T-helper 2 cell treated with Interferon-gamma antibody and Interleukin-4, amounts not matched to agents 100 ng/mL and 5 ng/mL, for 36 hours (primary cell): Measurements from ENCODE around the gene C1QTNF6. TPM values are rescaled to one million over a fixed set of nuclear protein-coding genes. Genes with fewer than 3 reads are reported as not detected.

Experiments
- intact Hi-C: fragments of 100-400 bp; cut with micrococcal nuclease; formaldehyde crosslinking; loops from one replicate; pipeline ENCODE4 v1.15.1; 2023
- total RNA-seq: library from RNA; stranded (reverse); gene quantifications from 2 replicates; pipeline ENCODE4 v1.2.3, GENCODE V29; 2022

The C1QTNF6 gene
- total RNA-seq, 1 donor from 2014 or later = 6.4 TPM

DNA sequence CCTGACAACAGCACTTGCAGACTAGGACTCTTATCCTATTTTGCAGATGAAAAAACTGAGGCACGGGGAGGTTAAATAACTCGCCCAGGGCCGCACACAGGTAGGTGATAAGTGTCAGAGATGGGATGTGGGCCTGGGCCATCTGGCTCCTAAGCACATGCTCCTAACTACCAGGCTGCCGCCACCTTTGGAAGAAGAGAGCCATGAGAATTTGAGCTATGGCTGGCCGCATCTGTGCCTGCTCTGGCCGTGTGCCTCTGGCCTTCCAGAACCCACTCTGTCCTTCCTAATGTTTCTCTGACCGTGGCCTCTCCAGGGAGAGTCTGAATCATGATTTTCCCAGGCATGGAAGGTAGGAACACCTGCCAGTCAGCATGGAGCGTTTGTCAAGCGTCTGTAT lies 23.0 kb downstream of the C1QTNF6 start:
- intact Hi-C loops = loop anchor here (5.0 kb wide), 1 partner anchor 97 kb away; no protein-coding TSS in a partner anchor

DNA sequence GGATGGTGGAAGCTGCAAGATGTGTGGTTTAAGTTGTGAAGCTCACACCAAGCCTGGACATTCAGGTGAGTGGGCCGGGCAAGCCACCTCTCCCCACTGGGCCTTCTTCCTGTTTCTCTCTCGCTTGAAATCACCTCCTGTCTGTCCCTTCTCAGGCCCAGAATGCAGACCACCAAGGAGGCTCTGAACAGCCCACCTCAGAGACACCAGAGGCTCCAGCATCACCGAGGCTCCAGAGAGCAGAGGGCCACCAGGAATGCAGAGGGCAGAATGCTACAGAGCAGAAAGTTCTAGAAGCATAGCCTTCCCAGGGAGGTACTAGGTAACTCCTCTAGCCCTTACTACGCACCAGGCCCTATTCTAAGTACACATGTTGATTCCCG lies 23.6 kb downstream of the C1QTNF6 start:
- intact Hi-C loops = loop anchor here (5.0 kb wide), 1 partner anchor 78 kb away; the partner anchor contains the start of gene RAC2

- intact Hi-C loops = loop anchor here (5.0 kb wide), 1 partner anchor 78 kb away; the partner anchor contains the start of gene RAC2
These were observed 24.2 kb downstream of the C1QTNF6 start for GRCh38 chr22:37163575-37164504.

GRCh38 chr22:37163096-37163489 lies 25.0 kb downstream of the C1QTNF6 start:
- intact Hi-C loops = loop anchor here (5.0 kb wide), 1 partner anchor 79 kb away; the partner anchor contains the start of gene RAC2

GRCh38 chr22:37162221-37163095 lies 25.6 kb downstream of the C1QTNF6 start:
- intact Hi-C loops = loop anchor here (1.0 to 5.0 kb wide), 5 partner anchors 12 to 83 kb away; partner anchors contain the start of gene RAC2

GRCh38 chr22:37161443-37161842 lies 26.6 kb downstream of the C1QTNF6 start:
- intact Hi-C loops = loop anchor here (5.0 kb wide), 1 partner anchor 81 kb away; the partner anchor contains the start of gene RAC2

DNA sequence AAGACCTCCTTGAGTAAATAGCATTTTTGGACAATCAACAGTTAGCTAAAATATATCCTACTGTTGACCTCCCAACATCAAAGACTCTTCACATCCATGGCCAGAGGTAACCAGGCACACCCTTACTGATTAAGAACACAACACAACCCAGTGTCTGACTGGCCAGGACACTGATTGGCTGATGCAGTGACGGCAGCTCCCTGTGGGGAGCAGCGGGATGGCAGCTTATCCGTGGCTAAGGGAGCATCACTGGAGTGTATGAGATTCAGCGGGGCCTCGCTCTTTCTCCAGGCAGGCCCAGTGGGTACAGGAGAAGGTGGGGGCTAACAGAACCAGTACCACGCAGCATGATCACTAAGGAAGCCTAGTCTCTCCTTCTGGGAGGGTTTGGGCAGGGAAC lies 28.0 kb downstream of the C1QTNF6 start:
- intact Hi-C loops = loop anchor here (5.0 kb wide), 1 partner anchor 82 kb away; the partner anchor contains the start of gene RAC2

GRCh38 chr22:37158963-37159290 lies 29.1 kb downstream of the C1QTNF6 start:
- intact Hi-C loops = no loop called here

- intact Hi-C loops = no loop called here
These were observed 30.3 kb downstream of the C1QTNF6 start for GRCh38 chr22:37157516-37158285.

- intact Hi-C loops = no loop called here
These were observed 31.2 kb downstream of the C1QTNF6 start for GRCh38 chr22:37156686-37157435.

GRCh38 chr22:37155971-37156370 lies 32.1 kb downstream of the C1QTNF6 start:
- intact Hi-C loops = no loop called here

DNA sequence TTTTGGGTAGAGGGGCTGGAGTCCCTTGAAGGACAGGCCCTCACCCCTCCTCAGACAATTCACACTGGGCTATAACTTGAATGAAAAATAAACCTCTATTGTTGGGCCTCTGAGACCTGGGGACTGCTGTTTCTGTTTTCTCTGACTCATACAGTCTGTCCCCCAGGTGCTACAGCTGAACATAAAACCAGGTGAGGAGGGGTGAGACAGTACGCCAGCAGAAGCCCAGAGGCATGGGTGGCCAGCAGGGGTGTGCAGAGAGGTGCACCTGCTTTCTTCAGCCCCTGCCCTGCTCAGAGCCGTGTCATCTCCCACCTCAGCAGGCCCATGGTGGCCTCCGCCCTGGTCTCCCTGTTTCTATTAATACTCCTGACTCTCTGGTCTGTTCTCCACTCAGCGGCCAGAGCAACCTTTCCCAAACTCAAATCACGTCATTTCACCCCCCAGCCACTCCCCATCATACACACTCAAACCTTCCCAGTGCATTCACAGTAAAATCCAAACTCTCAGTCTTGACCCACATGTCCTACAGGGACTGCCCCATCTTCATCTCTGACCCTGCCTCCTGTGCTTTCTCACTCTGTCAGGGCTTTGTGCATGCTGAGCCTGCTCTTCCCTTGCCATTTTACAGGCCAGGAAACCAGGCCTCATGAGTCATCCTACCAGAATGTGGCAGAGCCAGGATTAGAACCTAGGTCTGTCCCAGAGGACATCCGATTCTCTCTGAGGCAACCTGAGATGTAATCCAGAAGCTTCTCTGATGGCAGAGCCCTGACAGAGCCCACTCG lies 32.9 kb downstream of the C1QTNF6 start:
- intact Hi-C loops = no loop called here

DNA sequence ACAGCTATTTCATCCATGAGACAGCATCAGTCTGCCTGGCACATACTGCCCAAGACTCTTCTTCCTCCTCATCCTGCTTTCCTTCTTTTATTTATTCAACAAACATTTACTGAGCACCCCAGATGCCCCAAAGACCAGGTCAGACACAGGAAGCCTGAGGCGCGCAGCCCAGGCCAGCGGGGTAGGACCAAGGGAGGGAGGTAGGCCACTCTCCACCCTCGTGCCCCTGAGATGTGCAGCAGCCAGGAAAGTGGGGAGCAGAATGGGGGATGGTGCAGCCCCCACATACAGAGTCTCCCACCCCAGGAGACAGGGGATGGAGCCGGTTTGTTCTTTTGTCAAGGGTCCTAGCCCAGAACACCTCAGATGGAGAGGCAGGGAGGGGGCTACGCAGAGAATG lies 34.1 kb downstream of the C1QTNF6 start:
- intact Hi-C loops = no loop called here

DNA sequence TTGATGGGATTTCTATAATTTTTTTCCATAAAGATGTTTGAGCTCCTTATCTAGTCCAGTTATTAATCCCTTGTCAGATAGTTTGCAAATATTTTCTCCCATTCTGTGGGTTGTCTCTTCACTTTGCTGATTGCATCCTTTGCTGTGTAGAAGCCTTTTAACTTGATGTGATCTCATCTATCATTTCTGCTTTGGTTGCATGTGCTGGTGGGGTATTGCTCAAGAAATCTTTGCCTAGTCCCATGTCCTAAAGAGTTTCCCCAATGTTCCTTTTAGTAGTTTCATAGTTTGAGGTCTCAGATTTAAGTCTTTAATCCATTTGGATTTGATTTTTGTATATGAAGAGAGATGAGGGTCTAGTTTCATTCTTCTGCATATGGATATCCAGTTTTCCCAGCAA lies 36.6 kb downstream of the C1QTNF6 start:
- intact Hi-C loops = no loop called here

DNA sequence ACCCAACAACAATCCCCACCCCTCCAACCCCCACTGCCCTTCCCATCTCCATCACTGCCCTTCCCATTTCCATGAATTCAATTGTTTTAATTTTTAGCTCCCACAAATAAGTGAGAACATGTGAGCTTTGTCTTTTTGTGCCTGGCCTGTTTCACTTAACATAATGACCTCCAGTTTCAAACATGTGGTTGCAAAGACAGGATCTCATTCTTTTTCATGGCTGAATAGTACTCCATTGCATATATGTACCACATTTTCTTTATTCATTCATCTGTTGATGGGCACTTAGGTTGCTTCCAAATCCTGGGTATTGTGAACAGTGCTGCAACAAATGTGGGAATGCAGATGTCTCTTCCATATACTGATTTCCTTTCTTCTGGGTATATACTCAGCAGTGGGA lies 37.3 kb downstream of the C1QTNF6 start:
- intact Hi-C loops = loop anchor here (1.0 kb wide), 3 partner anchors 12 to 71 kb away; no protein-coding TSS in a partner anchor

- intact Hi-C loops = loop anchor here (1.0 to 5.0 kb wide), 2 partner anchors 27 to 83 kb away; no protein-coding TSS in a partner anchor
These were observed 39.0 kb downstream of the C1QTNF6 start for GRCh38 chr22:37148742-37149665.

GRCh38 chr22:37148031-37148651 lies 39.9 kb downstream of the C1QTNF6 start:
- intact Hi-C loops = loop anchor here (5.0 kb wide), 1 partner anchor 84 kb away; no protein-coding TSS in a partner anchor
